HepG2 (cell line): ENCODE results near the gene COPZ2. TPM values are rescaled to one million over a fixed set of nuclear protein-coding genes. Genes with fewer than 3 reads are reported as not detected.

Experiments
- ARID4A ChIP-seq: sonication (generic); formaldehyde crosslinking; IDR thresholded peaks from 2 replicates; pipeline ENCODE4 v1.5.0; 2020; ENCODE audit warnings: mild to moderate bottlenecking, missing genetic modification reagents, borderline replicate concordance
- BORCS8-MEF2B ChIP-seq: sonication (generic); formaldehyde crosslinking; IDR thresholded peaks from 2 replicates; pipeline ENCODE4 v1.8.0; 2022; ENCODE audit warnings: mild to moderate bottlenecking, missing genetic modification reagents
- HIC2 ChIP-seq: sonication (generic); formaldehyde crosslinking; IDR thresholded peaks from 2 replicates; pipeline ENCODE4 v1.9.0; 2022; ENCODE audit warnings: low read depth, missing genetic modification reagents
- NFIC ChIP-seq: IDR thresholded peaks from 2 replicates; pipeline ENCODE4 v1.6.1; 2012; ENCODE audit warnings: mild to moderate bottlenecking, low read length, inconsistent platforms
- PRDM10 ChIP-seq: sonication (generic); formaldehyde crosslinking; IDR thresholded peaks from 2 replicates; pipeline ENCODE4 v1.4.0; 2020; ENCODE audit warnings: low read depth, missing genetic modification reagents
- RARG ChIP-seq: sonication (generic); formaldehyde crosslinking; IDR thresholded peaks from 2 replicates; pipeline ENCODE4 v1.4.0; 2020; ENCODE audit warnings: low read depth, mild to moderate bottlenecking, missing genetic modification reagents
- SAFB2 ChIP-seq: sonication (generic); formaldehyde crosslinking; IDR thresholded peaks from 2 replicates; pipeline ENCODE4 v1.5.1; 2020; ENCODE audit warnings: missing genetic modification reagents, low read depth, mild to moderate bottlenecking, borderline replicate concordance
- SIN3A ChIP-seq: IDR thresholded peaks from 2 replicates; pipeline ENCODE4 v1.6.1; 2011; ENCODE audit warnings: low read depth, mild to moderate bottlenecking, control low read depth, low read length, borderline replicate concordance
- SMARCC2 ChIP-seq: fragments of 450-650 bp; IDR thresholded peaks from 2 replicates; pipeline ENCODE4 v1.6.1; 2017; ENCODE audit warnings: antibody characterized with exemption, mild to moderate bottlenecking
- YY1 ChIP-seq: IDR thresholded peaks from 2 replicates; pipeline ENCODE4 v1.6.1; 2011; ENCODE audit warnings: low read length, low read depth, moderate library complexity, mild to moderate bottlenecking; ENCODE audit not compliant: insufficient read depth, insufficient replicate concordance
- ZNF121 ChIP-seq: sonication (generic); formaldehyde crosslinking; IDR thresholded peaks from 2 replicates; pipeline ENCODE4 v1.5.0; 2020; ENCODE audit warnings: mild to moderate bottlenecking, missing genetic modification reagents
- ZNF441 ChIP-seq: sonication (generic); formaldehyde crosslinking; IDR thresholded peaks from 2 replicates; pipeline ENCODE4 v1.7.0; 2021; ENCODE audit warnings: missing genetic modification reagents, borderline replicate concordance
- ZNF562 ChIP-seq: sonication (generic); formaldehyde crosslinking; IDR thresholded peaks from 2 replicates; pipeline ENCODE4 v1.8.0; 2022; ENCODE audit warnings: missing genetic modification reagents, borderline replicate concordance
- ZNF713 ChIP-seq: sonication (generic); formaldehyde crosslinking; IDR thresholded peaks from 2 replicates; pipeline ENCODE4 v1.4.0; 2020; ENCODE audit warnings: mild to moderate bottlenecking, missing genetic modification reagents
- polyA plus RNA-seq, 8 experiments: library from polyadenylated mRNA; depleted of rRNA in 3 of 8; stranded (reverse) in 7 of 8; unstranded in 1 of 8; fragments of >200 nt; fragmentation: Illumina TruSeq in 4 of 8; extraction: Trizol in 4 of 8; gene quantifications; 2 replicates each; pipeline versions ENCODE4 v1.2.1 to v1.2.3, GENCODE V29; 2011 to 2016; ENCODE audit warnings: low read depth in 4 of 8, missing spikeins in 1 of 8, mixed read lengths in 1 of 8; ENCODE audit not compliant: insufficient read depth in 1 of 8
- total RNA-seq, 5 experiments: library from RNA; depleted of rRNA; stranded (reverse); fragments of >200 nt; fragmentation: Illumina TruSeq; extraction: Trizol; gene quantifications; 2 replicates each; pipeline ENCODE4 v1.2.3, GENCODE V29; 2016; ENCODE audit warnings: low read depth in 1 of 5
- TF ChIP-seq, protein P1 (sequence below): sonication (generic); formaldehyde crosslinking; IDR thresholded peaks from 2 replicates; pipeline ENCODE4 v1.5.1; 2020; ENCODE audit warnings: missing genetic modification reagents, mild to moderate bottlenecking, borderline replicate concordance

Gene COPZ2
- total and polyA plus RNA-seq, 2 of the 13 experiments (the other 11 are each of a cell fraction or from before 2014, with no cell fraction given): 0.61 to 1.5 TPM

DNA sequence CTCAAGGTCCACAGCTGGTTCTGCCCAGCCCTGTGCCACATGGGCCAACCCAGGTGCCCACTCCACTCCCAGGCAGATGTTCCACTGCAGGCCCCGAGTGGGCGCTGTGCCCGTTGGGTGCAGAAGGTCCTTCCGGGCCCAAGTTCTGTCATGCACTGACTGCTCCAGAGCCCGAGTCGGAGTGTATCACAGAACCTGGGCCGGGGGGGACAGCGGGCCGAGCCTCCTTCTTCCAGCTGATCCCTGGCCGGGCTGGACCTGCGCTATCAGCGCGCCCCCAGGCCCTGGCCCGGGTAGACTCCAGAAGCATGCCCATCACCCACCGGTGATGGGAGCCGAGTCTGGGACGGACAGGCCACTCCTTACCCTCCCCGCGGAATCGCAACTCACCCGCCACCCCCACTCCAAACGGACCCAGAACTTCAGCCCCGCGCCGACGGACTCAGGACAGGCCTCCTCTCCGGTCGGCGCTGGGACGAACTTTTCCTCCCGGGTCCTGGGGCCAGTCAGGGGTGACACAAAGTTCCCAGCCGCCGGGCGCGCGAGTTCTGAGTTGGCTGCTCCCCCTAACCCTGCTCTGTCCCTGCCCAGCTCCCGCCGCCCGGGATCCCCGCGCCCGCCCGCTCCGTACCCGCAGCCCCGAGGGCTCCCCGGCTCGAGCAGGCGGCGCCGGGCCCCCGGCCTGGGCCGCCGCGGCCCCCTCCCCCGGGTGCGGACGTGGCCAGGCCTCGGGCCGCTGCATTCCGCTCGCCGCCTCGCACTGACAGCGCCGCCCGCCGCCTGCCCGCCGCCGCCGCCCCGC, at the start of gene COPZ2 (continued):
- TF ChIP-seq ZNF562 (CRISPR knock-in tag) (no peak), HIC2 (CRISPR knock-in tag) (peak; percentile 99), RARG (CRISPR knock-in tag) (no peak), SIN3A (peak; percentile 36; the same call in 1 of the 2 replicates), PRDM10 (CRISPR knock-in tag) (peak; percentile 79), NFIC (no peak), ZNF441 (0 out of 2 replicates have a peak, but pooled peaks have one; percentile 10), YY1 (no peak), SAFB2 (CRISPR knock-in tag) (no peak), BORCS8-MEF2B (0 out of 2 replicates have a peak, but pooled peaks have one; percentile 37), ZNF713 (CRISPR knock-in tag) (0 out of 2 replicates have a peak, but pooled peaks have one; percentile 82), SMARCC2 (no peak), ZNF121 (CRISPR knock-in tag) (no peak), ARID4A (CRISPR knock-in tag) (peak; percentile 83)
- TF ChIP-seq, protein P1, sequence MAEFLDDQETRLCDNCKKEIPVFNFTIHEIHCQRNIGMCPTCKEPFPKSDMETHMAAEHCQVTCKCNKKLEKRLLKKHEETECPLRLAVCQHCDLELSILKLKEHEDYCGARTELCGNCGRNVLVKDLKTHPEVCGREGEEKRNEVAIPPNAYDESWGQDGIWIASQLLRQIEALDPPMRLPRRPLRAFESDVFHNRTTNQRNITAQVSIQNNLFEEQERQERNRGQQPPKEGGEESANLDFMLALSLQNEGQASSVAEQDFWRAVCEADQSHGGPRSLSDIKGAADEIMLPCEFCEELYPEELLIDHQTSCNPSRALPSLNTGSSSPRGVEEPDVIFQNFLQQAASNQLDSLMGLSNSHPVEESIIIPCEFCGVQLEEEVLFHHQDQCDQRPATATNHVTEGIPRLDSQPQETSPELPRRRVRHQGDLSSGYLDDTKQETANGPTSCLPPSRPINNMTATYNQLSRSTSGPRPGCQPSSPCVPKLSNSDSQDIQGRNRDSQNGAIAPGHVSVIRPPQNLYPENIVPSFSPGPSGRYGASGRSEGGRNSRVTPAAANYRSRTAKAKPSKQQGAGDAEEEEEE (CRISPR knock-in tag): no peak
